OCI-LY3 (cell line): Measurements from ENCODE around the gene PGAM2.
A peak's percentile ranks its signal among the peaks of the same experiment; 100 is the strongest.
"Not testable (repeated sequence)": the region's sequence is repeated elsewhere in the genome, so short reads cannot be mapped to it uniquely, and the experiment has no call there.

ENCODE experiments used
- H2AFZ ChIP-seq: fragments of 200-600, 300-600 bp; shearing (Covaris generic); 2 replicates; pipeline ENCODE4 v1.6.0; 2014; ENCODE audit warnings: antibody characterized with exemption, low read depth, low read length
- H3K27ac ChIP-seq: fragments of 200-600, 300-600 bp; sonication (generic); 2 replicates; pipeline ENCODE4 v1.5.1; 2014; ENCODE audit warnings: mild to moderate bottlenecking, low read length, moderate library complexity, mixed read lengths
- H3K27me3 ChIP-seq: fragments of 200-600, 300-600 bp; sonication (generic); 2 replicates; pipeline ENCODE4 v1.6.1; 2014; ENCODE audit warnings: low read depth, low read length, mixed read lengths
- H3K36me3 ChIP-seq: fragments of 200-600, 300-600 bp; sonication (generic); replicated peaks from 2 replicates; pipeline ENCODE3; 2014; ENCODE audit warnings: low read depth, low read length, mixed read lengths
- H3K4me1 ChIP-seq: fragments of 300-600, 200-600 bp; sonication (generic); 2 replicates; pipeline ENCODE4 v1.6.1; 2014; ENCODE audit warnings: low read length, mixed read lengths
- H3K4me2 ChIP-seq: fragments of 200-600, 300-600 bp; sonication (generic); 2 replicates; pipeline ENCODE4 v1.6.1; 2014; ENCODE audit warnings: low read length, mixed read lengths
- H3K4me3 ChIP-seq: fragments of 300-600, 200-600 bp; sonication (generic); 2 replicates; pipeline ENCODE4 v1.5.1; 2014; ENCODE audit warnings: antibody characterized with exemption, mild to moderate bottlenecking, low read length, moderate library complexity
- H3K79me2 ChIP-seq: fragments of 300-600, 200-600 bp; shearing (Covaris generic); 2 replicates; pipeline ENCODE4 v1.6.1; 2014; ENCODE audit warnings: mild to moderate bottlenecking, low read length, mixed read lengths
- H3K9ac ChIP-seq: fragments of 300-600, 200-600 bp; shearing (Covaris generic); 2 replicates; pipeline ENCODE4 v1.6.0; 2014; ENCODE audit warnings: mild to moderate bottlenecking, low read length, moderate library complexity
- H3K9me3 ChIP-seq: fragments of 200-600, 300-600 bp; shearing (Covaris generic); 2 replicates; pipeline ENCODE4 v1.6.1; 2014; ENCODE audit warnings: low read length, mixed read lengths; ENCODE audit not compliant: insufficient read depth
- H4K20me1 ChIP-seq: fragments of 200-600, 300-600 bp; sonication (generic); 2 replicates; pipeline ENCODE4 v1.6.1; 2016; ENCODE audit warnings: low read length, mixed read lengths; ENCODE audit not compliant: insufficient read depth
- CTCF ChIP-seq: fragments of 200-600, 300-600 bp; sonication (generic); IDR thresholded peaks from 2 replicates; pipeline ENCODE4 v1.5.1; 2014; ENCODE audit warnings: antibody characterized with exemption, low read length, low read depth
- EZH2phosphoT487 ChIP-seq: fragments of 200-600 bp; shearing (Covaris generic); IDR thresholded peaks from 2 replicates; pipeline ENCODE4 v1.6.1; 2018; ENCODE audit warnings: antibody characterized with exemption, mixed run types, low read depth

The PGAM2 gene

DNA sequence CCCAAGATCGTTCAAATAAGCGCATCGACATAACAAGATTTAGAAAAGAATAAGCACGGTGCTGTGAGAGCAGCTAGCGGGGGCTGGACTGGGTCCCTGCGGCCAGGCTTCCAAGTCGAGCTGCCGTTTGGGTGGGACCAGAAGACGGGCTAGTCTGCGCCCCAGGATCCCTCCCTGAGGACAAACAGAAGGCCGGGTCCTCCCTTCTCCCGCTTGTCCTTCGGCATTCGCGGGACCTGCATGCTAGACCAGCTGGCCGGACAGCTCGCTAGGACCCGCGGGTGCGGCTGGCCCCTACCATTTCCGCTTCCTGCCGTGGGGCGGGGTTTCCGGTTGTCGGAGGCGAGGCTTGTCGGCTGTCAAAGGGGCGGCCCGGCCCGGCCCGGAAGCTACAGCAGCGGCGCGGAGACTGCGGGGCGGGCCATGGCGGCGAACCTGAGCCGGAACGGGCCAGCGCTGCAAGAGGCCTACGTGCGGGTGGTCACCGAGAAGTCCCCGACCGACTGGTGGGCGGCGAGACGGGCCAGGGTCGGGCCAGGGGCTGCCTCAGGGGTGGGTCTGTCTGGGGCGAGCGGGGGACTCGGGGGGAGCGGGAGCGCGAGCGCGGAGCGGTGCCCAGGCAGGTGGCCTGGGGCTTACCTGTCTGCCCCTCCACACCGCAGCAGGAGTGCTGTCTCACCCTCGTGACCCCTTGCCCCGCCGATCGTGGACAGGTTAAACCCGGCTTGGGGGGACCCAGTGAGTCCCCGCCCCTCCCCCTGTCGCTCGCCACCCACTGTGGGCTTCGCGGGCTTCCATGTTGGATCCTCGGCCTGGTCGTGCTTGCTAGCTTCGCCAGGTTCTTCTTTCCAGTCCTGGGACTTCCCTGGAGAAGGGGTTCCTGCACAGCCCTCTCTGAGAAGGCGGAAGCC, 20.8 kb downstream of the PGAM2 start, which contains the start of gene DBNL:
Gene DBNL, plus strand, starts transcription at position 388 of the 911 bp plus-strand sequence. Its CDS starts 36 bp downstream, at position 424.
- H2AFZ ChIP-seq: peak within 1 kb of the TSS; percentile 55; the same call in 1 of the 2 replicates
- peaks cover 50% of the 10 kb centered on the region for H3K79me2 ChIP-seq
- H4K20me1 ChIP-seq: peaks cover 34% of the 10 kb centered on the region
- peak within 1 kb of the TSS; percentile 92 for H3K9ac ChIP-seq
- H3K27ac ChIP-seq: peak within 1 kb of the TSS; percentile 74
- H3K27me3 ChIP-seq: no peaks in the 10 kb centered on the region
- no peaks in the 10 kb centered on the region for H3K9me3 ChIP-seq
- peaks cover 28% of the 10 kb centered on the region for H3K4me1 ChIP-seq
- H3K36me3 ChIP-seq: peaks cover 15% of the 10 kb centered on the region
- TF ChIP-seq EZH2phosphoT487 (no peak), CTCF (no peak)
- H3K4me2 ChIP-seq: peak within 1 kb of the TSS; percentile 98
- peak within 1 kb of the TSS; percentile 94 for H3K4me3 ChIP-seq

DNA sequence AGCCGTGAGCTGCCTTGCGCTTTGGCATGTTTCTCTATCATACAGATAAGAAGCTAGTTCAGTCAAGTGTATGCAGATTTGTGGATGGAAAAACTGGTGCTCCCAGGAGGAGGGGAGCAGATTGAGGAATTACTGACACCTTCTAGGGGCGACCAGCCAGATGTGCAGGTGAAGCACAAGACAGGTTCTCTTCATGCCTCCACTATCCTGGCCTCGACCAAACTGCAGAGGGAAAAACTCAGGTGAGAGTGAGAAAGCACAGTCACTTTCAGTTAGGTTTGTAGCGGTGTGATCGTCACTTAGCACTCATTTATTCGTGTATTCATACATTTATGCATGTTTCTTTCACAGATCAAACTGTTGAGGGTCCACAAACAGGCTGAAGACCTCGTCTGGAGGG, 21.5 kb downstream of the PGAM2 start:
- Histone ChIP-seq H3K4me3 (peak overlapping the region; percentile 94), H3K9ac (peak overlapping the region; percentile 92), H3K4me2 (peak overlapping the region; percentile 96), H2AFZ (peak overlapping the region; percentile 55; the same call in 1 of the 2 replicates), H3K27me3 (no peaks in the 10 kb centered on the region), H3K27ac (peak overlapping the region; percentile 32), H3K9me3 (no peaks in the 10 kb centered on the region), H3K36me3 (peaks cover 13% of the 10 kb centered on the region), H4K20me1 (peaks cover 30% of the 10 kb centered on the region), H3K4me1 (peaks cover 28% of the 10 kb centered on the region), H3K79me2 (peaks cover 44% of the 10 kb centered on the region)
- no peak for TF ChIP-seq EZH2phosphoT487
- no peak for TF ChIP-seq CTCF

- no peak overlapping the region for H3K27ac ChIP-seq
- H3K4me3 ChIP-seq: no peak overlapping the region
- H3K4me1 ChIP-seq: peaks cover 24% of the 10 kb centered on the region
- no peaks in the 10 kb centered on the region for H3K27me3 ChIP-seq
- no peak overlapping the region for H3K9ac ChIP-seq
- H3K79me2 ChIP-seq: peaks cover 27% of the 10 kb centered on the region
- H3K9me3 ChIP-seq: no peaks in the 10 kb centered on the region
- peaks cover 9% of the 10 kb centered on the region for H3K36me3 ChIP-seq
- peaks cover 17% of the 10 kb centered on the region for H4K20me1 ChIP-seq
- H2AFZ ChIP-seq: no peak overlapping the region
- no peak for TF ChIP-seq EZH2phosphoT487
- TF ChIP-seq CTCF: no peak
- H3K4me2 ChIP-seq: no peak overlapping the region
These were observed 23.1 kb downstream of the PGAM2 start for GRCh38 chr7:44042221-44042620.

GRCh38 chr7:44040493-44040891, 24.9 kb downstream of the PGAM2 start:
- H3K36me3 ChIP-seq: not testable (repeated sequence)
- Histone ChIP-seq H3K4me3 (peak overlapping the region; percentile 75), H3K9ac (peak overlapping the region; percentile 53; the same call in 1 of the 2 replicates)

GRCh38 chr7:44039800-44040492, 25.4 kb downstream of the PGAM2 start:
- H3K79me2 ChIP-seq: not testable (repeated sequence)

More at GRCh38 chr7:44040493-44040891, 24.9 kb downstream of the PGAM2 start:
- peak overlapping the region; percentile 39; the same call in 1 of the 2 replicates for H2AFZ ChIP-seq
- not testable (repeated sequence) for H3K27ac ChIP-seq, H3K4me1 ChIP-seq, H3K9me3 ChIP-seq, H4K20me1 ChIP-seq, H3K27me3 ChIP-seq, H3K79me2 ChIP-seq
- peak overlapping the region; percentile 67 for H3K4me2 ChIP-seq

DNA sequence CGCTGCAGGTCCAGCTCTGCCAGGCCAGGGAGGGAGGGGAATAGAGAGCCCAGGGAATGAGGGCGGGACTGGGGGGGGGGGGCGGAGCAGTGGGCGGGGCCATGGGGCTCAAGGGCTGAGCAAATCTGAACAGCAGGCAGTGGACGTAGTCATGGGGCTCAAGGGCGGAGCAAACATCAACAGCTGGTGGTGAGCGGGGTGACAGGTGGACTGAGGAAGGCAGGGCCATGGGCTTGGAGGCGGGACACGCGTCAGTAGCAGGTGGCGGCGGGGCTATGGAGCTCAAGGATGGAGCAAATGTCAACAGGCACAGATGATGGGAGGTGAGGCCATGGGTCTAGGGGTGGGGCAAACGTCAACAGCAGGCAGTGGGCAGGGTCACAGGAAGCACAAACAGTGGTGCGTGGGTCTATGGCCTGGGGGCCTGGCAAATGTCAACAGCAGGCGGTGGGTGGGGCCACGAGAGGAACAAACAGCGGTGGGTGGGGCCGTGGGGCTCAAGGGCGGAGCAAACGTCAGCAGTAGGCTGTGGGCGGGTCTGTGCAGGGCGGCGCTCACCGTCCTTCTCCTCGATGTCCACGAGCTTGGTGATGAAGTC, 26.3 kb downstream of the PGAM2 start:
- not testable (repeated sequence) for H3K9me3 ChIP-seq, H2AFZ ChIP-seq, H3K4me3 ChIP-seq

More at GRCh38 chr7:44039800-44040492, 25.4 kb downstream of the PGAM2 start:
- H3K4me1 ChIP-seq, H3K36me3 ChIP-seq, H4K20me1 ChIP-seq, H3K9ac ChIP-seq, H3K27me3 ChIP-seq, H3K9me3 ChIP-seq, H3K27ac ChIP-seq: not testable (repeated sequence)
- Histone ChIP-seq H3K4me3 (peak overlapping the region; percentile 75), H2AFZ (peak overlapping the region; percentile 39; the same call in 1 of the 2 replicates), H3K4me2 (peak overlapping the region; percentile 67)

More for the DNA sequence above, 26.3 kb downstream of the PGAM2 start:
- H3K27me3 ChIP-seq, H3K79me2 ChIP-seq, H4K20me1 ChIP-seq, H3K27ac ChIP-seq, H3K9ac ChIP-seq, H3K4me1 ChIP-seq, H3K36me3 ChIP-seq: not testable (repeated sequence)
- H3K4me2 ChIP-seq: 0 out of 2 replicates have a peak overlapping the region, but pooled peaks have one; percentile 17
